Measurements from ENCODE around the gene FER.
"Not testable (repeated sequence)": the region's sequence is repeated elsewhere in the genome, so short reads cannot be mapped to it uniquely, and the experiment has no call there.

DNA sequence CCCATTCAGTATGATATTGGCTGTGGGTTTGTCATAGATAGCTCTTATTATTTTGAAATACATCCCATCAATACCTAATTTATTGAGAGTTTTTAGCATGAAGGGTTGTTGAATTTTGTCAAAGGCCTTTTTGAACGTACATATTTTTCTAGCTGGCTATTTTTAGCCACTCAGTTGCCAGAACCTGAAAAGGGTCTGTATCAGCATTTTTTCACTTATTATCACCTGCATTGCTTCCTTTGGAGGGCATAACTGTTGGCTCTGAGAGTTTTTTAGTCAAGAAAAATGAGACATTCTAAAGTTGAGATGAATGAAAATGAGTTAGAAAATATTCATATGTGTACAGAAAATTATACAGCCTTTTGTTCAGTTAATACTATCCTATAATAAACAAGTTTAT, 278.0 kb downstream of the FER start:
- TF ChIP-seq, protein P1, sequence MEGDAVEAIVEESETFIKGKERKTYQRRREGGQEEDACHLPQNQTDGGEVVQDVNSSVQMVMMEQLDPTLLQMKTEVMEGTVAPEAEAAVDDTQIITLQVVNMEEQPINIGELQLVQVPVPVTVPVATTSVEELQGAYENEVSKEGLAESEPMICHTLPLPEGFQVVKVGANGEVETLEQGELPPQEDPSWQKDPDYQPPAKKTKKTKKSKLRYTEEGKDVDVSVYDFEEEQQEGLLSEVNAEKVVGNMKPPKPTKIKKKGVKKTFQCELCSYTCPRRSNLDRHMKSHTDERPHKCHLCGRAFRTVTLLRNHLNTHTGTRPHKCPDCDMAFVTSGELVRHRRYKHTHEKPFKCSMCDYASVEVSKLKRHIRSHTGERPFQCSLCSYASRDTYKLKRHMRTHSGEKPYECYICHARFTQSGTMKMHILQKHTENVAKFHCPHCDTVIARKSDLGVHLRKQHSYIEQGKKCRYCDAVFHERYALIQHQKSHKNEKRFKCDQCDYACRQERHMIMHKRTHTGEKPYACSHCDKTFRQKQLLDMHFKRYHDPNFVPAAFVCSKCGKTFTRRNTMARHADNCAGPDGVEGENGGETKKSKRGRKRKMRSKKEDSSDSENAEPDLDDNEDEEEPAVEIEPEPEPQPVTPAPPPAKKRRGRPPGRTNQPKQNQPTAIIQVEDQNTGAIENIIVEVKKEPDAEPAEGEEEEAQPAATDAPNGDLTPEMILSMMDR (conservative IDR thresholded peaks at IDR 0.05; ENCODE audit: low read length), result not testable (repeated sequence)
- not testable (repeated sequence) for TF ChIP-seq EZH2phosphoT487 (IDR thresholded peaks at IDR 0.05; ENCODE audit: borderline replicate concordance, low read depth, low read length)

All from OCI-LY7 (cell line).